Measurements from ENCODE around the gene FAM181A.

FAM181A gene

DNA sequence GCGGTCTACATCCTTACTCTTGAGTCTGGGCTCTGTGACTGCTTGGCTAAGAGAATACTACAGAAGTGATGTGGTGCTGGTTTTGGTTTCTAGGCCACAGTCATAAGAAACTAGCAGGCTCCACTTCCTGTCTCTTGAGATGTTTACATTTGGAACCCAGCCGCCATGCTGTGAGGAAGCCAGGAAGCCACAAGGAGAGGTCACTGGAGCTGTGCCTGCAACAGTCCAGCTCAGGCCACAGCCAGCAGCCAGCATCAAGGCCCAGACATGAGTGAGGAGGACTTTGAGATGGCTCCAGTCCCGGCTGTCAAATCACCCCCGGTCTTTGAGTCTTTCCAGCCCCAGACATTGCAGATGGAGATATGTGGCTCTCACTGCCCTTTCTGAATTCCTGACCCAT is 12.9 kb upstream of the FAM181A start:
- H3K4me3 ChIP-seq (ENCODE audit: low read depth, low read length) = no peak overlapping the region
- TF ChIP-seq CTCF (IDR thresholded peaks at IDR 0.05; ENCODE audit: low read depth, low read length, missing control alignments) = no peak
- DNase-seq (ENCODE audit: low read depth) = no peak

DNA sequence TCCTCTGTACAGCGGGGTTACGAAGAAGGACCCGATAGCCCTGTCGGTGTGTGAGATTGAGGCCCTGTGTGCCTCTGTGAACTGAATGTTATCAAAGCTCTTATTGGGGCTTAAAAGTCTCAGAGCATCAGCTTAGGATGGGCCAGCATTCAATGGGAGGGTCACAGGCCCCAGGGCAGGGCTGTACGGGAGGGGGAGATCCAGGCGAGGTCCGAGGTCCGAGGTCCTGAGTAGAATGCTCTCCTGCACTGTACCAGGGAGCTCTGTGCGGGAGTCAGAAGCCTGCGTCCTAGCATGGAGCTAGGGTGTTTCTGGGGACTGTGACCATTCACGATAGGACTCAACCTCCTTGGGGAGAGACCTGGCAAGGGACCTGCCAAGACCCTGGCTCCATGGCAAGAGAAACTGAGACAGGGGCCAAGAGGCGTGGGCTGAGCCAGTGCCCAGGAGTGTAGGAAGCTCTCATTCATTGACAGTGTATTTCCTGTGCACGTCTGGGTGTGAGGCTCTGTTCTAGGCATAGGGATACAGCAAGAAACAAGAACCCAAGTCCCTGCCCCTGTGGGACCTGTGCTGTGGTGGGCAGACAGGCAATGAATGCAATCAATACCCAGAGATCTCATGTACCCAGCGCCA is 12.0 kb upstream of the FAM181A start:
- H3K4me3 ChIP-seq (ENCODE audit: low read depth, low read length) = no peak overlapping the region
- TF ChIP-seq CTCF (IDR thresholded peaks at IDR 0.05; ENCODE audit: low read depth, low read length, missing control alignments) = no peak
- no peak for DNase-seq (ENCODE audit: low read depth)

DNA sequence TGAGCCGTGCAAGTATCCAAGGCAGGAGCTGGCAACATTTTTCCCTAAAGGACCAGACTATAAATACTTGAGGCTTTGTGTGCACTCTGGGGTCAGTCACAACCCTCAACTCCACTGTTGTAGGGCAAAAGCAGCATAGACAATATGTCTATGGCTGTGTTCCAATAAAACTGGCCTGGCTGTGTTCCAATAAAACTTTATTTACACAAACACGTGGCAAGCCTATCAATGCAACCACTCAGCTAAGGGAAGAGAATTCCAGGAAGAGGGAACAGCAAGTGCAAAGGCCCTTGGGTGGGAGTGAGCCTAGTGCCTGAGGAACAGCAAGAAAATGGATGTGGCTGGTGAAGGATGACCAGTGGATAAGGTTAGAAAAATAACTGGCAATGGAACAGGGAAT is 11.3 kb upstream of the FAM181A start:
- H3K4me3 ChIP-seq (ENCODE audit: low read depth, low read length) = no peak overlapping the region
- DNase-seq (ENCODE audit: low read depth) = no peak
- no peak for TF ChIP-seq CTCF (IDR thresholded peaks at IDR 0.05; ENCODE audit: low read depth, low read length, missing control alignments)

DNA sequence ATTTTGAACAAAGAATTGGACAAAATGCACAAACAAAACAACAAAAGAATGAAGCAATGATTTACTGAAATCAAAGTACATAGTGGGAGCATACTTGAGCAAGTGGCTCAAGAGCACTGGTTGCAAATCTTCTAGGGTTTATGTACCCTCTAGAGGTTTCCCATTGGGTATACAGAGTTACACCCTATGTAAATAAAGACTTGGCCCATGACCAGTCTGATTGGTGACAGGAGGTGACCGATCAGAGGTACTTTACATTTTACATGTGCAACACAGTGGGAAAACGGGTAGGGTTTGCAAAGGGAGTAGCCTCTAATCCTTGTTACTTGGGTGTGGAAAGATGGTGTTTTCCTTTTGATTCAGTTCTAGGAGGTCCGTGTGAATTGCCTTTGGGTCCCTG is 10.6 kb upstream of the FAM181A start:
- H3K4me3 ChIP-seq (ENCODE audit: low read depth, low read length) = no peak overlapping the region
- DNase-seq (ENCODE audit: low read depth) = no peak
- no peak for TF ChIP-seq CTCF (IDR thresholded peaks at IDR 0.05; ENCODE audit: low read depth, low read length, missing control alignments)

DNA sequence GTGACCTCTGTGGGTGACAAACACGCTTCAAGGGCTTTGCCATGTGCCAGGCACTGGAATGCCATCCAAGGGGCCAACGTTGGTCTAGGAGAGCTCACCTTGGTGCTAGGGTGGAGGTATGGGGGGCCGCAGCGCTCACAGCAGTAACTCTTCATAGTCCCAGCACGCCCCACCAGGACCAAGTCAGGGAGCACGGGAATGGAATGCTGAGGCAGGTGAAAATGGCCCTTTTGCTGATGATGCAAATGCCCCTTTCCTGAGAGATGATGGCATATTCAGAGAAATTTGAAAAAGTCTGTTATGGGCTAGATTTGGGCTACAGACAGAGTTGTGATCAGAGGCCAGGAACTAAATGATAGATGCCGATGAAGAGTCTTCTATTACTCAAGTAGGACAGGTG is 10.0 kb upstream of the FAM181A start:
- TF ChIP-seq CTCF (IDR thresholded peaks at IDR 0.05; ENCODE audit: low read depth, low read length, missing control alignments) = no peak
- no peak for DNase-seq (ENCODE audit: low read depth)
- H3K4me3 ChIP-seq (ENCODE audit: low read depth, low read length) = no peak overlapping the region

DNA sequence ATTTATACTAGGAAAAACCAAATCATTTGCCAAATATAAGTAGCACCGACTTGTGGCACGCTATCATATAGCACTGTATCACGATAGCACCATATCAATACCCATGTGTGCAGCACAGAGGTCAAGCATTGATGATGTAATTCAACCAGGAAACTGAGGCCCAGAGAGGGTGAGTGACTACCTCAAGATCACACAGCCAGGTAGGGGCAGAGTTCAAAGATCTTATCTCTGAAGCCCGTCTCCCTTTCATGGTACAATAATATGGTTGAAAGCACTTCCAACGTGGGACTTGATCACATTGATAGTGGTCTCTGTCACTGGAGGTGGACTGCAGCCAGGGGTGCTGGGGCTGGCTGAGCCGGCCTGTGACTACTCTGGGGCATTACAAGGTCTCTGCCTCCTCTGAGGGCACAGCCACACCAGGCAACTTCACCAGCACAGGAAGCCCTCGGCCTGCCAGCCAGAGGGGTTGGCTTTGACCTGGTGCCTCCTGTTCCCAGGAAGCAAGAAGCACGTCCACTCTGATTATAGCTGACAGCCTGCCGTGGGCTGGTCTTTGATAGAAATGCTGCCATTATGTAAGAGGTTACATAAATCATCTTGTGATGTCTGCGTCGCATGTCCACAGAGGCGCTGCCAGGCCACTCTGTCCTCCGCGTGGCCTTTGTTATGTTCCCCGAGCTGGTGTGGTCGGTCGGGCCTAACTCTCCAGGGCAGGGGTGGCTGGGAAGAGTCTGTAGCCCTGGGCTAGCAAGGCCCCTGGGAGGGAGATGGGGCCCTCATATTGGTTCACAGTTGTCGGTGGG is 5.9 kb upstream of the FAM181A start:
- no peak for TF ChIP-seq CTCF (IDR thresholded peaks at IDR 0.05; ENCODE audit: low read depth, low read length, missing control alignments)
- DNase-seq (ENCODE audit: low read depth) = no peak
- no peak overlapping the region for H3K4me3 ChIP-seq (ENCODE audit: low read depth, low read length)

DNA sequence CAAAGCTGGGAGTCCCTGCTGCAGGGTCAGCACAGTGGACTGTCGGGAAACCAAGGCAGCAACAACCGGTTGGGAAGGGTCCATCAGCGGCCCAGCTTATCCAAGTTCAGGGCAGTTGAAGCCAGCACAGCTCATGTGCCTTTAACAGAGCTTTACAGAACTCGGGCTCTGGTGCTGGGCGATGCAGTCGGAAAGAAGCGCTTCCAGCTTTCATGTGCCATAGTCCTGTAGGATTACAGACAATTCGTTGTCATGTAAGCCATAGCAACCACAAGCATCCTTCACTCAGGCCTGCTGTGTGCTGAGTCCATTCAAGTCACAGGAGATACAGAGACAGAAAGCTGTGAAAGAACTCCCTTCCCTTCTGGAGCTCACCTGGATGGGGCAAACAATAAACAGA is 3.5 kb upstream of the FAM181A start:
- DNase-seq (ENCODE audit: low read depth) = no peak
- TF ChIP-seq CTCF (IDR thresholded peaks at IDR 0.05; ENCODE audit: low read depth, low read length, missing control alignments) = no peak
- H3K4me3 ChIP-seq (ENCODE audit: low read depth, low read length) = no peak overlapping the region

Measured in GM12864 (cell line).